Body of pancreas (tissue), 4 donors: ENCODE data around the gene GLI2.

Experiments
- POLR2A ChIP-seq, 3 donors: fragments of 450-650 bp; IDR thresholded peaks; one replicate each; pipeline ENCODE4 v1.6.1; 2016; ENCODE audit warnings: antibody characterized with exemption in 3 of 3, mild to moderate bottlenecking in 2 of 3
- TF ChIP-seq, protein P1 (sequence below), 7 experiments: fragments of 450-650 bp in 4 of 7; fragments of 200-600 bp in 3 of 7; sonication (generic) in 3 of 7; IDR thresholded peaks; one replicate each; pipeline ENCODE4 v1.5.1; 2016 to 2019; ENCODE audit warnings: antibody characterized with exemption in 7 of 7

DNA sequence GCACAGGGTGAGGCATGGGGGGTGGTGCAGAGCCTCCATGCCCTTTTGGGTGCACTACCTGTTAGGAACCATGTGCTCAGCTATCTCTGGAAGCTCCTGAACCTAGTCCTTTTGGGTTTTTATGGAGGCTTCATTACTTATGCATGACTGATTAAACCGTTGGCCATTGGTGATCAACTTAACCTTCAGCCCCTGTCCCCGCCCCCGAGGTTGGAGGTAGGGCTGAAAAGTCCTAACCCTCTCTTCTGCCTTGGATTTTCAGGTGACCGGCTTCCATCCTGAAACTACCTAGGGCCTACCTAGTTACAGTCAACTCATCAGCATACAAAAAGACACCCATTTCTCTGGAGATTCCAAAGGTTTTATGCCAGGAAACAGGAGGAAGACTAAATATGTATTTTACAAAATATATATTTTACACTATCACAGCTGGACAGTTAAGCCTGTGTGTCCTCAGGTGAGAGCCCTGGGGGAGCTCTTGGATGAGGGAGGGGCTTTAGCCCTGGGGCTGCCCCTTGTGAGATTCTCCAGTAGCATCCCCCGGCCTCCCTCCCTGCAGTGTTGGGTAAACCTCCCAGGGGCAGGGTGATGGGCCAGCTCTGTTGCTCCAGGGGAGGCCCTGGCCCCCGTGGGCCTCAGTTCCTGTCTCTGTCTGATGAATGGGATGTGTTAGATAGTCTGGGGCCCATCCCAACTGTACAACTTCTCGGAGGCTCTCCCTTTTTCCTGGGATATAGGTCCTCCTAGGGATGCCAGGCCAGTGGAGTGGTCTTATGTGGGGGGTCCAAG is 24.1 kb downstream of the GLI2 start:
- TF ChIP-seq, protein P1, sequence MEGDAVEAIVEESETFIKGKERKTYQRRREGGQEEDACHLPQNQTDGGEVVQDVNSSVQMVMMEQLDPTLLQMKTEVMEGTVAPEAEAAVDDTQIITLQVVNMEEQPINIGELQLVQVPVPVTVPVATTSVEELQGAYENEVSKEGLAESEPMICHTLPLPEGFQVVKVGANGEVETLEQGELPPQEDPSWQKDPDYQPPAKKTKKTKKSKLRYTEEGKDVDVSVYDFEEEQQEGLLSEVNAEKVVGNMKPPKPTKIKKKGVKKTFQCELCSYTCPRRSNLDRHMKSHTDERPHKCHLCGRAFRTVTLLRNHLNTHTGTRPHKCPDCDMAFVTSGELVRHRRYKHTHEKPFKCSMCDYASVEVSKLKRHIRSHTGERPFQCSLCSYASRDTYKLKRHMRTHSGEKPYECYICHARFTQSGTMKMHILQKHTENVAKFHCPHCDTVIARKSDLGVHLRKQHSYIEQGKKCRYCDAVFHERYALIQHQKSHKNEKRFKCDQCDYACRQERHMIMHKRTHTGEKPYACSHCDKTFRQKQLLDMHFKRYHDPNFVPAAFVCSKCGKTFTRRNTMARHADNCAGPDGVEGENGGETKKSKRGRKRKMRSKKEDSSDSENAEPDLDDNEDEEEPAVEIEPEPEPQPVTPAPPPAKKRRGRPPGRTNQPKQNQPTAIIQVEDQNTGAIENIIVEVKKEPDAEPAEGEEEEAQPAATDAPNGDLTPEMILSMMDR (IDR thresholded peaks at IDR 0.05): no peak
- no peak for TF ChIP-seq POLR2A (IDR thresholded peaks at IDR 0.05)
